GM19452 (cell line): ENCODE data around the gene CMTM8.

ENCODE experiments used
- ATAC-seq: cut with Tn5 transposase; IDR thresholded peaks from one replicate; pipeline ENCODE4 v1.9.1; 2021; ENCODE audit not compliant: unreplicated experiment

Gene CMTM8

GRCh38 chr3:32305361-32305876 is 66.9 kb downstream of the CMTM8 start:
- no peak for ATAC-seq

DNA sequence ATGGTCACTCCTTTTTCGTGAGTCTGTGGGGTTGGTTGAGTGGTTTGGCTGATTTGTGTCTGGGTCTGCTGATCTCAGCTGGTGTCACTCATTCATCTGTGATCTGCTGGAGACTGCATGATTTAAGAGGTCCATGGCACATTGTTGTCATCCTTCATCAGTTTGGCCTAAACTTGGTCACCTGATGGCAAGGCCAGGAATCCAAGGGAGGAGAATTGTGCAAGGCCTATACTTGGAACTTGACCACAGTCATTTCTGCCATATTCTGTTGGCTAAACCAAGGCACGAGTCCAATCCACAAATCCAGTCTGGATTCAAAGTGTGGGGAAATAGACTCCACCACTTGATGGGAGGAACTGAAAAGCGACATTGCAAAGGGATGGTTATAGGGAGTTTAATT is 67.6 kb downstream of the CMTM8 start:
- no peak for ATAC-seq

DNA sequence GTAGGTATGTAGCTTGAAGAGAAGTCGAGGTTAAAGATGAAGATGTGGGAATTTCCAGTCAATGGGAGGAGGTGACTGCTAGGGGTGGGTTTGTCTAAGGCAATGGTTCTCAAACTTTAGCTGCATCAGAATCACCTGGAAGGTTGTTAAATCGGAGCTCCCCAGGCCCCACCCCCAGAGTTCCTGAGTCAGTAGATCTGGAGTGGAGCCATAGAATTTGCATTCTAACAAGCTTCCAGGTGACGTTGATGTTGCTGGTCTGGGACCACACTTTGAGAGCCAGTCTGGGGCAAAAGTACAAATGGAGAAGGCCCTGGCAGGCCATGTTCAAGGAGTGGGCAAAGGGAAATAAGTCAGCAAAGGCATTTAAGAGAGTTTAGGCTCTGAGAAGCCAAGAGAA is 69.1 kb downstream of the CMTM8 start:
- no peak for ATAC-seq

- ATAC-seq = no peak
These were observed 69.9 kb downstream of the CMTM8 start for GRCh38 chr3:32308378-32308777.

GRCh38 chr3:32309654-32310242 is 71.3 kb downstream of the CMTM8 start:
- no peak for ATAC-seq

GRCh38 chr3:32310336-32310735 is 71.9 kb downstream of the CMTM8 start:
- no peak for ATAC-seq

DNA sequence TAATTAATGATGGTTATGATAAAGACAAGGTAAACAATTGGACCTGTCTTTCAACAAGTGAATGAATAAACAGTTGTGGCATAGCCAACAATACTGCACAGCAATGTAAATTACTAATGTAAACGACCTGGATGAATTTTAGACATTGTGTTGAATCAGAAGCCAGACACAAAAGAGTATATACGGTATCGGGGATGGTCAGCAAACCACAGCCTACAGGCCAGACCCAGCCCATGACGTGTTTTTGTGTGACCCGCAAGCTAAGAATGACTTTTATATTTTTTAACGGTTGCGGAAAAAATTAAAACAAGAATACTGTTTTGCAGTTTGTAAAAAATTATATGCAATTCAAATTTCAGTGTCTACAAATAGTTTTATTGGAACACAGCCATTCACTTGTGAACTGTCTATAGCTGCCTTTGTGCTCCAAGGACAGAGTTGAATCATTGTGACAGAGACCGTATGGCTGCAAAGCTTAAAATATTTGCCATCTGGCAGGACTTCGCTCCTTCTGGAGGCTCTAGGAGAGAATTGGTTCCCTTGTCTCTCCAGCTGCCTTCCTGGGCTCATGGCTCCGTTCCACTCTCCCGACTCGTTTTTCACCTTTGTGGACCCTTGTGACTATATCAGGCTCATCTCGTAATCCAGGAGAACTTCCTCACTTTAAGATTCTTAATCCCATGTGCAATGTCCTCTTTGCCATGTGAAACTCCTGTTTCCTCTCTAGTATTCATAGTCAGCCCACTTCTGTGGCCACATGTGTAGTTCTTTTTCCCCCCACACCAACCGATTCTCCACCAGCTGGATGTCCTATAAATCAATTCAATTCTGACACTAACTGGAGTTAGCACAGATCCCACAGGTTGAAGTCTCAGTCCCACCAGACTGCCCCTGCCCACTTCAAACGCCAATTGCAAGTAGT is 72.7 kb downstream of the CMTM8 start:
- ATAC-seq = no peak

GRCh38 chr3:32312251-32312650 is 73.8 kb downstream of the CMTM8 start:
- no peak for ATAC-seq

DNA sequence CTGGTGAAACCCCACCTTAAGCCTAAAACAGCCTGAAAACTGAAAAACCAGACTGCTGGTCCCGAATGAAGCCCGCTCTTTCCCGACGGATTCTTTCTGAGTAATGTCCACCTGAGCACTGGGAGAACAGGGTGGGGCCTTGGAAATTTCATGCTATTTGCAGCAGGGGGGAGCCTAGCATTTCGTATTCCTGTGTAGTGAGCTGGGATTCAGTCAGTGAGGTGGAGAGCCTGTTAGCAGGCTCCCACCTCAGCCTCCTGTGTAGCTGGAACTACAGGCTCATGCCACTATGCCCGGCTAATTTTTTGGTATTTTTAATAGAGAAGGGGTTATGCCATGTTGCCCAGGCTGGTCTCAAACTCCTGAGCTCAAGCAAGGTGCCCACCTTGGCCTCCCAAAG is 74.7 kb downstream of the CMTM8 start:
- ATAC-seq = no peak

- no peak for ATAC-seq
These were observed 75.4 kb downstream of the CMTM8 start for GRCh38 chr3:32313723-32314473.

DNA sequence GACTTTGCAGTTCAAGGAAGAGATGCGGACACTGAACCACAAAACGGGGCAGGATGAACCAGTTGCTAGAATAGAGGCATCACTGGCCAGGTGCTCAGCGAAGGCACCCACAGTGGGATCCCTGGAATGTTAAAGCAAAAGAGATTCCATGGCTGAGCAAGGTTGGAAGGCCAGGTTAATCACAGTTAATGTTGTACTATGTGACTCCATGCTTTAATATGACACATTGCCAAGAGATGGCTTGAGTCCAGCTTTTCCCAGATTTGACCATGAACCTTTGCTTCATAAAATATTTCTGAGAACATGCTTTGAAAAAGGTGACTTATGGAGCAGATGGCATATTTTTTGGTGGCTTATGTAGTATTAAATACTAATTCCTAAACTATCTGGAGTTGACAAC is 77.0 kb downstream of the CMTM8 start:
- ATAC-seq = no peak

DNA sequence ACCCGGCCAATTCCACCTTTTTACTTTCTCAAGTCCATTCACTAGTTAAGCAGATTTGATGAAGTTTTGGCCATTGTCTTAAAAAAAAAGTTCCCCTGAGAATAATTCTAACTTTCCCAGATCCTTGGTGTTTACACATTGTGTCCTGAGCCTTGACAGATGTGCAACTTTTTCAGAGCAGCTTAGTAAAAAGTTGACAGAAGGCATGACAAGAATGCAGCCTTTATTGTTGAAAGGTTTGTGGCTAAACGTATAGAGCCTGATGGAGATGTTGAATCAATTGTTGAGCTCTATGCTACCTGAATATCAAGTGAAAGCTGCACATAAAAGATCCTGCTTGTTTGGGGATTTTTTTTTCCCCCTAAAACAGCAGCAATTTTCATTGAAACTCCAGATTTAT is 77.8 kb downstream of the CMTM8 start:
- no peak for ATAC-seq

- ATAC-seq = no peak
These were observed 78.5 kb downstream of the CMTM8 start for GRCh38 chr3:32316976-32317375.

- ATAC-seq = no peak
These were observed 81.1 kb downstream of the CMTM8 start for GRCh38 chr3:32319607-32320006.

DNA sequence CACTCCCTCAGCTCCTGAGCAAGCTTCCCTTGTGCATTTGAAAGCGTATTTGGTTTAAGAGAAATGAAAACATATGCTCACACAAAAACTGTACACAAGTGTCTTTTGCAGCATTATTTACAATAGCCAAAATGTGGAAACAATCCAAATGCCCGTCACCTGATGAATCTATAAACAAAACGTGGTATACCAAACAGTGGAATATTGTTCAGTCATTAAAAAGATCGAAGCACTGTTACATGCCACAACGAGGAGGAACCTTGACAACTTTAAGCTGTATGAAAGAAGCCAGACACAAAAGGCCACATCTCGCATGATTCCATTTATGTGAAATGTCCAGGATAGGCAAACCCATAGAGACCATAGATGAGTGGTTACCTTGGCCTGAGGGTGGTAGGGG is 81.6 kb downstream of the CMTM8 start:
- ATAC-seq = no peak

DNA sequence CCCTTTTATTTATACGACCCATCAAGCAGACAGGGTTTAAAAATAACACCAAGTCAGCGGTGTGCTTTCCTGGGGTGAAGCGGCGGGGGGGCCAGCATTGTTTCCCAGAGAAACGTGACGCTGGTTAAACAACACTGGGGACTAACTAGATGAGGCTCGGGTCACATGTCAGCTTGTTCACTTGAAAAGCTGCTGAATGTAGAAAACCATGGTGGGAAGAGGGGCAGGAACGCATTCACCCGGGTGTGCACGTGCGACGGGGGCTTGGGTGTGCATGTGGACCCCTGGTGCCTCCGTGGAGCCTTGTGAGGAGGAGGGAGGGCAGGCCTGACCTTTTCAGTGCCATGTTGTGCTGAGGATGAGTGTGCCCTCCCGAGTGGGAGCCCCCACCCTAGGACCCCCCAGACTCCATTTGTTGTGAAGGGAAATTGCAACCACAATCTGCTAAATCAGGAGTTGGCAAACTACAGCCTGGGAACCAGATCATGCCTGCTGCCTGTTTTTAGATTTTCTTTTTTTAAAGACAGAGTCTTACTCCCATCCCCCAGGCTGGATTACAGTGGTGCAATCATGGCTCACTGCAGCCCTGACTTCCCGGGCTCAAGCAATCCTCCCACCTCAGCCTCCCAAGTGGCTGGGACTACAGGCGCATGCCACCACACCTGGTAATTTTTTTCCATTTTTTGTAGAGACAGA is 82.8 kb downstream of the CMTM8 start:
- no peak for ATAC-seq

DNA sequence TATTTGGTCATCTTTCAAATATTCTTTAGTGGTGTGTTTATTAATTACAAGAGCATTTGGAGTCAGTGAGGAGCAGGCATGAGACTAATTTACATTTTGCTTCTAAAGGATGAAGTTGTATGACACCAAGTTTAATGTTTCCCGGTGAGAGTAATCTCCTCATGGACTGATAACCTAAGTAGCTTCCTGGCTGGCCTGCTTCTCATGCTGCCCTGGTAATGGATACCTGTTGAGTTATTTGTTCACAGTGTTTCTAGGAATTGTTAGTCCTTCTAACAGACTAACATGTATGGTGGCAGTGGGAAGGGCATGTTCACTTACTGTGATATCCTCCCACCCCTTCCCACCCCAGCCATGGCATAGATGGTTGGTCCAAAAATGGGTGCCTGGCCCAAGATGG is 83.8 kb downstream of the CMTM8 start:
- ATAC-seq = no peak

GRCh38 chr3:32323604-32324003 is 85.1 kb downstream of the CMTM8 start:
- ATAC-seq = no peak

- no peak for ATAC-seq
These were observed 86.7 kb downstream of the CMTM8 start for GRCh38 chr3:32325201-32325600.

- no peak for ATAC-seq
These were observed 87.4 kb downstream of the CMTM8 start for GRCh38 chr3:32325927-32326326.

- no peak for ATAC-seq
These were observed 88.3 kb downstream of the CMTM8 start for GRCh38 chr3:32326795-32327194.
